Upper lobe of left lung (tissue), 6 donors: ENCODE data around the gene NPC2. TPM values are rescaled to one million over a fixed set of nuclear protein-coding genes. Genes with fewer than 3 reads are reported as not detected.
A peak's percentile ranks its signal among the peaks of the same experiment; 100 is the strongest.

Experiments
- ATAC-seq, 2 donors: fragments of 200-7000 bp; cut with Tn5 transposase; one replicate each; pipeline ENCODE4 v1.9.1; 2022; ENCODE audit warnings: mild to moderate bottlenecking in 2 of 2, moderate library complexity in 2 of 2; ENCODE audit not compliant: low FRiP score in 2 of 2
- DNase-seq, 2 donors: peaks; one replicate each; pipeline ENCODE4 v3.0.0-alpha.2; 2019 to 2020
- H3K27ac ChIP-seq, 4 donors: fragments of 200-600 bp; sonication (generic); one replicate each; pipeline ENCODE4 v1.5.1; 2016 to 2019
- H3K27me3 ChIP-seq, 4 donors: fragments of 200-600 bp; sonication (generic); one replicate each; pipeline ENCODE4 v1.5.1; 2017 to 2019
- H3K36me3 ChIP-seq, 4 donors: fragments of 200-600 bp; sonication (generic); one replicate each; pipeline ENCODE4 v1.5.1; 2016 to 2019
- H3K4me1 ChIP-seq, 4 donors: fragments of 200-600 bp; sonication (generic); one replicate each; pipeline ENCODE4 v1.5.1; 2018 to 2019
- H3K4me3 ChIP-seq, 4 donors: fragments of 200-600 bp; sonication (generic); one replicate each; pipeline ENCODE4 v1.5.1; 2017 to 2019; ENCODE audit warnings: mild to moderate bottlenecking in 2 of 4, moderate library complexity in 1 of 4
- H3K9me3 ChIP-seq, 4 donors: fragments of 200-600 bp; sonication (generic); one replicate each; pipeline ENCODE4 v1.5.1; 2018 to 2019
- EP300 ChIP-seq, 4 donors: sonication (generic); formaldehyde crosslinking; IDR thresholded peaks; one replicate each; pipeline ENCODE4 v1.5.1; 2017; ENCODE audit warnings: antibody characterized with exemption in 4 of 4, control low read depth in 2 of 4
- POLR2A ChIP-seq, 4 donors: fragments of 450-650 bp; IDR thresholded peaks; one replicate each; pipeline ENCODE4 v1.5.1; 2016 to 2017; ENCODE audit warnings: antibody characterized with exemption in 4 of 4, mild to moderate bottlenecking in 2 of 4
- POLR2AphosphoS5 ChIP-seq, 2 donors: sonication (generic); formaldehyde crosslinking; IDR thresholded peaks; one replicate each; pipeline ENCODE4 v1.5.1; 2017; ENCODE audit warnings: antibody characterized with exemption in 2 of 2
- WGBS, 2 donors: methylation state at CpG; one replicate each; pipeline ENCODE4 v1.1.5; 2017 to 2018; 5-methylcytosine and 5-hydroxymethylcytosine counted together
- total RNA-seq, 6 donors: library from RNA; depleted of rRNA in 4 of 6; stranded (reverse); fragments of >200 nt in 4 of 6; gene quantifications; one replicate each; pipeline versions ENCODE4 v1.1.0 to v1.2.1, GENCODE V29; 2016 to 2021
- TF ChIP-seq, protein P1 (sequence below), 6 experiments: fragments of 450-650 bp in 4 of 6; fragments of 200-600 bp in 2 of 6; sonication (generic) in 2 of 6; IDR thresholded peaks; one replicate each; pipeline ENCODE4 v1.5.1; 2016 to 2019; ENCODE audit warnings: antibody characterized with exemption in 6 of 6
- donor health status: DM: no; HTN: no; CAD: no; lungs with moderate emphysema.
- donor health status: DM: no; HTN: yes; CAD: no; lungs with severe emphysema.

NPC2 gene
- total RNA-seq, 6 donors from 2014 or later = 351 to 1,281 (median 524) TPM

DNA sequence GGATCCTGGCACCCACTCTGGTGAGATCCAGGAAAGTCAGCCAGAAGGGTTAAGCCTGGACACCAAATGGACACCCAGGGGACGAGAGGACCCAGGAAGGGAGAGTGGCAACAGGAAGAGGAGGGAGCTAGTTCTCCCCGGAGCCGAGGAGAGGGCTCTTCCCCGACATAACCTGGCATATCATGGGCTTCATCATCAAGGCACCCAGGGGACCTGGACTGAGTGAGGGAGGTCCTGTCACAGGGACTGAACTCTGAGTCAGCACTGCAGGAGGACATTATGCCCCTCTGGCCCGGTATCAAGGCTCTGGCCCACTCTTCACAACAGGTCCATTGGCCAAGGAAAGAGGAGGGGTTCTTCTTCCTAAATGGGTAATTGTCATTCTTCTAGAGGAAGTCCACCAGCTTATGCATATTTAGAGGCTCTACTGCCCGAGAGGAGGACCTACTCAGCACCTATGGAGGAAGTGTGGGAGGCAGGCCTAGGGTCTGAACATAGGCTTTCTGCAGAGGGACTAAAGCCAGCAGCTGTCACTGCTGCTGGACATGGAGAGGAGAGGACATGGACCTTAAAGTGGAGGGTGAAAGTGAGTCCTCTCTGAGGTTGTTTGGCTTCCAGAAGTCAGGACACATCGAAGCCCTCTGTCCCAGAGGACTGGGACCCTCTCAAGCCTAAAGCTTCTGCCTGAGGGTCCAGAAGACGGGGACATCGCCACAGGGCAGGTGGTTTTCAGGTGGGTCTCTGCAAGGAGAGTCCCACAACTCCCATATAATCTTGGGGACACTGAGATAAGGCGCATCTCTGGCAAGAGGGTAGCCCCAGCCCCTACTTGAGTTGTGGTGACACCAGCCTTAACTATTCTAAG lies 19.1 kb upstream of the NPC2 start:
- no peaks in the 10 kb centered on the region for H3K9me3 ChIP-seq
- H3K27me3 ChIP-seq = no peaks in the 10 kb centered on the region
- no peaks in the 10 kb centered on the region for H3K36me3 ChIP-seq
- no peak overlapping the region for H3K4me3 ChIP-seq
- no peak overlapping the region for H3K27ac ChIP-seq
- H3K4me1 ChIP-seq = peaks cover 0 to 20% (median 12%) of the 10 kb centered on the region in 4 donors
- DNase-seq (no peak), ATAC-seq (no peak)
- TF ChIP-seq POLR2A (IDR thresholded peaks at IDR 0.05) (no peak), EP300 (IDR thresholded peaks at IDR 0.05) (no peak), POLR2AphosphoS5 (IDR thresholded peaks at IDR 0.05) (no peak)
- TF ChIP-seq, protein P1, sequence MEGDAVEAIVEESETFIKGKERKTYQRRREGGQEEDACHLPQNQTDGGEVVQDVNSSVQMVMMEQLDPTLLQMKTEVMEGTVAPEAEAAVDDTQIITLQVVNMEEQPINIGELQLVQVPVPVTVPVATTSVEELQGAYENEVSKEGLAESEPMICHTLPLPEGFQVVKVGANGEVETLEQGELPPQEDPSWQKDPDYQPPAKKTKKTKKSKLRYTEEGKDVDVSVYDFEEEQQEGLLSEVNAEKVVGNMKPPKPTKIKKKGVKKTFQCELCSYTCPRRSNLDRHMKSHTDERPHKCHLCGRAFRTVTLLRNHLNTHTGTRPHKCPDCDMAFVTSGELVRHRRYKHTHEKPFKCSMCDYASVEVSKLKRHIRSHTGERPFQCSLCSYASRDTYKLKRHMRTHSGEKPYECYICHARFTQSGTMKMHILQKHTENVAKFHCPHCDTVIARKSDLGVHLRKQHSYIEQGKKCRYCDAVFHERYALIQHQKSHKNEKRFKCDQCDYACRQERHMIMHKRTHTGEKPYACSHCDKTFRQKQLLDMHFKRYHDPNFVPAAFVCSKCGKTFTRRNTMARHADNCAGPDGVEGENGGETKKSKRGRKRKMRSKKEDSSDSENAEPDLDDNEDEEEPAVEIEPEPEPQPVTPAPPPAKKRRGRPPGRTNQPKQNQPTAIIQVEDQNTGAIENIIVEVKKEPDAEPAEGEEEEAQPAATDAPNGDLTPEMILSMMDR (IDR thresholded peaks at IDR 0.05) = no peak
- WGBS, 2 donors = 56 to 69% methylated on average over 5 to 10 of the region's 10 CpGs

DNA sequence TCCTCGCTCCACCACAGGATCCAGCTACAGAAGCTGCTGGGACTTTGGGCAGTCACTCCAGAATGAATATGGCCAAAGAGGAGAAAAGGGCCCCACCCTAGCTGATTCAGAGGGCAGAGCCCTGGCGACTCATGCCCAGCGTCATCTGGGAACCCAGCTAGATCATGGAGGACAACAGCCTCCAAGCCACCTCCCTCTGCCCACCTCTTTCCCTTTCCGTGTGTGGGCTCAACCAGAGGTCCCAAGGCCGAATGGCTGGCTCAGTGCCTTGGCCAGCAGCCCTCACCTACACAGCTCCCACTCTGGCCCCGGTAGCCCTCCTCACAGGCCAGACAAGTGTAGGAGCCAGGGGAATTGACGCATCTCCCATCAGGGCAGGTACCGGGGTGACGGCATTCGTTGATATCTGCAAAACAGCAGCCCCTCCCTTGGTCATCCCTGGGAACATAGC lies 17.9 kb upstream of the NPC2 start:
- TF ChIP-seq POLR2AphosphoS5 (IDR thresholded peaks at IDR 0.05) (no peak), POLR2A (IDR thresholded peaks at IDR 0.05) (no peak), EP300 (IDR thresholded peaks at IDR 0.05) (no peak)
- TF ChIP-seq, protein P1 (IDR thresholded peaks at IDR 0.05) = no peak
- WGBS, 2 donors = 87% methylated on average over 10 of the region's 10 CpGs
- H3K4me1 ChIP-seq = peaks cover 0 to 17% (median 12%) of the 10 kb centered on the region in 4 donors
- H3K27ac ChIP-seq = no peak overlapping the region
- H3K9me3 ChIP-seq = no peaks in the 10 kb centered on the region
- DNase-seq = peak in 1 of 2 donors; percentile 37
- no peaks in the 10 kb centered on the region for H3K36me3 ChIP-seq
- no peak overlapping the region for H3K4me3 ChIP-seq
- H3K27me3 ChIP-seq = no peaks in the 10 kb centered on the region
- ATAC-seq = peak in 1 of 2 donors; percentile 48

DNA sequence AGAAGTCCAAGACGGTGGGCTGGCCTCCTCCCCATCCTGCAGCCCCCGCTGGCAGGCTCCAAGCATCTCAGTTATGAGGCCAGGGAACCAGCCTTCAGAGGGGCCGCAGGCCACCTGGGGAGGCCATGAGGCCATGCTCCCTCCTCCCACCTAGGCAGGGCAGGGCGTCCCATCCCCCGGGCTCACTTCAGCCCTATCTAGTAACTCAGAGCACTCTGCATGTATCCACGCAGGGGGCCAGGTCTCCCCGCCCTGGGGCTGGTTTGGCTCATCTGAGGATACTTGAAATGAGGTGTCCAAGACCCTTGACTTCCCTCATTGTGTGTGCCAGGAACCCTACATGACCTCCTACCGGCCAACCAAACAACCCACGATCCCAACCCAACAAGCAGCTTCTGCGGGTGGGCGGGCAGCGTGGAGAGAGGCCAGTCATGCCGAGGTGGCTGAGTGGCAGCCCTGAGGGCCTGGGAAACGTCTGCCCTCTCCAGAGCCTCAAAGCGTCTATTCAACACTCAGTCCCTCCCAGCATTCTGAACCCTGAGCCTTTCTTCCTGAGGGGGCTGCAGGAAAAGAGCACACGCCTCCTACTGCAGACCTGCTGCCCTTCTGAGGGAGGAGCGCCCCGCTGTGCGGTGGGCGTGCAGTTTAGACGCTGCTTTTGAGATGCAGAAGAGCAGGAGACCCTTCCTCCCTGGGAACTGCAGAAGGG lies 17.3 kb upstream of the NPC2 start:
- WGBS, 2 donors = 72 to 77% methylated on average over 14 to 20 of the region's 21 CpGs
- ATAC-seq = no peak
- peak in 1 of 2 donors; percentile 53 for DNase-seq

DNA sequence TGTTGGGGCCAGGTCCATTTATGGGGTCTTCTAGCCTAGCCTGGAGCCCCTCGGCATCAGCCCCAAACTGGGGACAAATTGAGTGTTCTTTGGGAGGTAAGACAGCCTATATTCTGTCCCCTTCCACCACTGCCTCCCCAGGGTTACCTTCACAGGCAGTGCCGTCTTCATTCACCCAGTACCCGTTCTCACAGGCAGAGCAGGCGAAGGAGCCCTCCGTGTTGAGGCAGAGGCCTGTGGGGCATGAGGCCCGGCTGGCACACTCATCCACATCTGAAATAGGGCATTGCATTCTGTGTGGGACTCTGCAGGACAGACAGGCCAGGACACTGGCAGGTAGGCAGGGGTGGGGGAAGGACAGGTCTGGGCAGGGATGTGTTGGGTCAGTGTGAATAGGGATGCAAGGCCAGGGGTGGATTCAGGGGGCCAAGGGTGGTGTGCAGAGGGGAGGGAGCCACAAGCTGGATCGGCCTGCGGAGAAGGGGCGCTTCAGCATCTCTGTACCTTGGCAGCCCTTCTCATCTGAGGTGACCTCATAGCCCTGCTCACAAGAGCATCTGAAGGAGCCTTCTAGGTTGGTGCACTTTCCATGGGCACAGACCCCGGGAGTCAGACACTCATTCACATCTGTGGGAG lies 16.6 kb upstream of the NPC2 start:
- no peak for TF ChIP-seq POLR2AphosphoS5 (IDR thresholded peaks at IDR 0.05)
- TF ChIP-seq EP300 (IDR thresholded peaks at IDR 0.05) = no peak
- TF ChIP-seq, protein P1 (IDR thresholded peaks at IDR 0.05) = no peak
- no peak for TF ChIP-seq POLR2A (IDR thresholded peaks at IDR 0.05)
- 90 to 93% methylated on average over 9 to 10 of the region's 10 CpGs for WGBS, 2 donors
- peaks cover 0 to 3% (median 0%) of the 10 kb centered on the region in 4 donors for H3K36me3 ChIP-seq
- DNase-seq (no peak), ATAC-seq (no peak)
- H3K27ac ChIP-seq = no peak overlapping the region
- H3K4me3 ChIP-seq = no peak overlapping the region
- peaks cover 0 to 11% (median 7%) of the 10 kb centered on the region in 4 donors for H3K4me1 ChIP-seq
- no peaks in the 10 kb centered on the region for H3K27me3 ChIP-seq
- no peaks in the 10 kb centered on the region for H3K9me3 ChIP-seq

More for the DNA sequence above, 17.3 kb upstream of the NPC2 start:
- Histone ChIP-seq H3K4me3 (no peak overlapping the region), H3K4me1 (peaks cover 0 to 15% (median 11%) of the 10 kb centered on the region in 4 donors), H3K36me3 (no peaks in the 10 kb centered on the region), H3K27me3 (no peaks in the 10 kb centered on the region), H3K9me3 (no peaks in the 10 kb centered on the region), H3K27ac (no peak overlapping the region)
- no peak for TF ChIP-seq POLR2A (IDR thresholded peaks at IDR 0.05)
- TF ChIP-seq POLR2AphosphoS5 (IDR thresholded peaks at IDR 0.05) = no peak
- no peak for TF ChIP-seq EP300 (IDR thresholded peaks at IDR 0.05)
- TF ChIP-seq, protein P1 (IDR thresholded peaks at IDR 0.05) = no peak
